Nephron (organoid): Measurements from ENCODE around the gene LMO4.

Experiments
- H3K27ac Mint-ChIP-seq, 3 experiments: 2 replicates each; pipeline ENCODE4 v1.8.0; 2020; ENCODE audit warnings: mixed read lengths in 3 of 3, mild to moderate bottlenecking in 2 of 3, moderate library complexity in 1 of 3
- H3K27me3 Mint-ChIP-seq: 2 replicates; pipeline ENCODE4 v1.8.0; 2021; ENCODE audit warnings: low read depth, mild to moderate bottlenecking, moderate library complexity, mixed read lengths
- H3K36me3 Mint-ChIP-seq: 2 replicates; pipeline ENCODE4 v1.8.0; 2020; ENCODE audit warnings: low read depth, mixed read lengths
- H3K4me1 Mint-ChIP-seq: 2 replicates; pipeline ENCODE4 v1.8.0; 2020; ENCODE audit warnings: mixed read lengths
- H3K4me3 Mint-ChIP-seq, 3 experiments: 2 replicates each; pipeline ENCODE4 v1.8.0; 2020; ENCODE audit warnings: mild to moderate bottlenecking in 3 of 3, mixed read lengths in 3 of 3, moderate library complexity in 2 of 3
- H3K9me3 Mint-ChIP-seq: 2 replicates; pipeline ENCODE4 v1.8.0; 2020; ENCODE audit warnings: mixed read lengths
- CTCF ChIP-seq, 3 experiments: fragments of 200-600 bp; sonication (generic); IDR thresholded peaks; one replicate each; pipeline ENCODE4 v1.5.0; 2021; ENCODE audit warnings: antibody characterized with exemption in 3 of 3; ENCODE audit not compliant: unreplicated experiment in 3 of 3

LMO4 gene

DNA sequence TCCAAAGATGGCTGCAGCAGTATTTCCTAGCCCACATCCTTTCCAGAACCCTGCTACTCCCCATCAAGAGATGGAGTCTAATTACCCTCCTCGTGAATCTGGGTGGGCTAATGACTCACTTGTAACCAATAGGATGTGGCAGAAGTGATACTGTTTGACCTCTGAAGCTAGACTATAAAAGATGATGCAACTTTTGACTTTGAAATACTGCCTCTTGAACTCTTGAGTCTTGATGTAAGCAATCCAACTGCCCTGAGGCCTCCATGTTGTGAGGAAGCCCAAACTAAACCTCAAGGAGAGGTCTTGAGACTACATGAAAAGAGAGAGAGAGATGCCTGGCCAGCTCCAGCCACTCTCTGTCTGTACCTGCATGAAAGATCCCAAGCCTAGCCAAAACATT is 29.5 kb downstream of the LMO4 start:
- peaks cover 9% of the 10 kb centered on the region for H3K36me3 Mint-ChIP-seq
- TF ChIP-seq CTCF (IDR thresholded peaks at IDR 0.05; ENCODE audit: unreplicated experiment in 3 of 3) = no peak
- no peak overlapping the region for H3K27ac Mint-ChIP-seq
- no peaks in the 10 kb centered on the region for H3K4me1 Mint-ChIP-seq
- H3K27me3 Mint-ChIP-seq = no peaks in the 10 kb centered on the region
- no peaks in the 10 kb centered on the region for H3K9me3 Mint-ChIP-seq
- H3K4me3 Mint-ChIP-seq = no peak overlapping the region

GRCh38 chr1:87359586-87359985 is 30.9 kb downstream of the LMO4 start:
- Mint-ChIP-seq H3K27me3 (no peaks in the 10 kb centered on the region), H3K36me3 (peaks cover 9% of the 10 kb centered on the region), H3K27ac (no peak overlapping the region), H3K4me1 (no peaks in the 10 kb centered on the region), H3K4me3 (no peak overlapping the region), H3K9me3 (peaks cover 2% of the 10 kb centered on the region)
- no peak for TF ChIP-seq CTCF (IDR thresholded peaks at IDR 0.05; ENCODE audit: unreplicated experiment in 3 of 3)

DNA sequence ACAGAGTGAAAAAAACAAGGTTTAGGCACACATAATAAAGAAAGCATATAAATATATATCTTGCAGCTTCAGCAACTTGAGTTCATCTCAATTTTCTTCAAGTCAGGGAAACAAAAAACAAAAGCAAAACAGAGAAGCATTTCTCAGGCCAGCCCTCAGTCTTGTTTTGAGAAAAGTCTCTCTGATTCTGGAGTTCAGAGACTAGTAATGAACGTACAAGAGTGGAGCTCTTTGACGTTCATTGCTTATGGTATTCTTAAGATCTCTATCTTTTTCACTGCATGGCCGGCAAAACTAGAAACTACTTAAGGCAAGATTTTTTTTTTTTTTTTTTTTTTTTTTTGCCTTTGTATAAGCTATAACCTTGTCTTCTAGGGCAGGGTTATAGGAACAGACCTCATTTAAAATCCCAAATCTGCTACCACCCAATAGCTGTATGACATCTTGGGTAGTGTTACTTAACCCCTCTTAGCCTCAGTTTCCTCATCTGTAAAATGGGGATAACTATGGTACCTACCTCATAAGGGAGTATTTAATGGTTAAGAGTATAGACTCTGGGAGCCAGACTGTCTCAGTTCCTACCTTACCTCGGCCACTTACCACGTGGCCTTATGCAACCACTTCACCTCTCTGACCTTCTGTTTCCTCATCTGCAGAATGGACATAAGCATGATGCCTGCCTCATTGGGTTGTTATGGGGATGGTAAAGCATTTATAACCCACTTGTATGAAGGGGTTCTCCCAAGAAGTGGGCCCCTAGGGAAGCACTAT is 33.6 kb downstream of the LMO4 start:
- TF ChIP-seq CTCF (IDR thresholded peaks at IDR 0.05; ENCODE audit: unreplicated experiment in 3 of 3) = no peak
- no peak overlapping the region for H3K4me3 Mint-ChIP-seq
- H3K9me3 Mint-ChIP-seq = peaks cover 14% of the 10 kb centered on the region
- H3K27me3 Mint-ChIP-seq = no peaks in the 10 kb centered on the region
- H3K36me3 Mint-ChIP-seq = peaks cover 9% of the 10 kb centered on the region
- no peak overlapping the region for H3K27ac Mint-ChIP-seq
- H3K4me1 Mint-ChIP-seq = no peaks in the 10 kb centered on the region

DNA sequence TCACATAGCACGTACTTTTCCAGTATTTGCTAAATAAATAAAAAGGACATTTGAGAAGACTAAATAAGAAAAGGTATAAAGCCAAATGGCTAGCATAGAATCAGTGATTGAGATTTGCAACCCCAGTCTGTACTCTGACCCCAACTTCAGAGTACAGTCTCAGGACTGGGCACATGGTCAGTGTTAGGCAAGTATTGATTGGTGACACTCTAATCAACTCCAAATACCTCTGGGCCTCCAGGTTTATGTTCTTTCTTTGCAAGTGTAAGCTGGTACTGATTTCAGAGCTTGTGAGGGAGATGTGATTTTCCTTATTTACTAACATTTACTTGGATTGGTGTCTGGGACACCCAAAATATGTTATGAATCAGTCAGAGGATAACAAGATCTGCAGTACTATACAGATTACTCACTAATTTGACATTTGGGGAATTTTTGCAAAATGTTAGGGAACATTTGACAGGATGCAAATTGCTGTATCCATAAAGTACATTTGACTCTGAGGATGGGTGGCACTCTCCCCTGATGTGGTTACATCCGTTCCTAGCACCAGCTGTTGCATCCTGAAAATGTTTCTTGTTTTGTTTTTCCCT is 34.2 kb downstream of the LMO4 start:
- Mint-ChIP-seq H3K4me3 (no peak overlapping the region), H3K36me3 (peaks cover 9% of the 10 kb centered on the region), H3K4me1 (no peaks in the 10 kb centered on the region), H3K9me3 (peaks cover 16% of the 10 kb centered on the region), H3K27me3 (no peaks in the 10 kb centered on the region), H3K27ac (no peak overlapping the region)
- TF ChIP-seq CTCF (IDR thresholded peaks at IDR 0.05; ENCODE audit: unreplicated experiment in 3 of 3) = no peak

- H3K4me1 Mint-ChIP-seq = peaks cover 9% of the 10 kb centered on the region
- H3K27ac Mint-ChIP-seq = no peak overlapping the region
Observed at GRCh38 chr1:87367549-87367948, 38.9 kb downstream of the LMO4 start.

More at GRCh38 chr1:87367549-87367948, 38.9 kb downstream of the LMO4 start:
- Mint-ChIP-seq H3K4me3 (no peak overlapping the region), H3K9me3 (peaks cover 16% of the 10 kb centered on the region), H3K27me3 (no peaks in the 10 kb centered on the region), H3K36me3 (no peaks in the 10 kb centered on the region)
- TF ChIP-seq CTCF (IDR thresholded peaks at IDR 0.05; ENCODE audit: unreplicated experiment in 3 of 3) = no peak
